ENCODE data around the gene RTL10.

DNA sequence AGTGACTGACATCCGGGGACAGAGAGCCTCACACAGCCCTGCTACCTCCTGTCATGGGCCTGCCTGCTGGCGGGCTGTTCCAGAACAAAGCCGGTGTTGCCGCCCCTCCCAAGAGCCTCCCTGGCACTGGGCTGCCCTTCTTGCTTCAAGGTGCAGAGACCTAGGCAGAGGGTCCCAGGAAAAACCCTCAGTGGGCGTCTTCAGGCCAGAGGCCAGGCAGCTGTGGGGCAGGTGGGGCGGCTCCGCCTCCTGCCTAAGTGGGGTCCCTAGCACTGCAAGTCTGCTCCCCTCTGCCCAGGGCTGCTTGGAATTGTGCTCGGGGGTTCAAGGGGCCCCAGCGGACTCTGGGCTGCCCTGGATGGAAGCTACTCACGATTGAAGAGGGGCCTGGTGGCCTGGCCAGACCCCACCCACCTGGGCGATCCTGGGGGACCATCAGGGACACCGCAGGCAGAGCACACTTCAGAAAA lies 20.4 kb upstream of the RTL10 start:
- TF ChIP-seq, protein P1, sequence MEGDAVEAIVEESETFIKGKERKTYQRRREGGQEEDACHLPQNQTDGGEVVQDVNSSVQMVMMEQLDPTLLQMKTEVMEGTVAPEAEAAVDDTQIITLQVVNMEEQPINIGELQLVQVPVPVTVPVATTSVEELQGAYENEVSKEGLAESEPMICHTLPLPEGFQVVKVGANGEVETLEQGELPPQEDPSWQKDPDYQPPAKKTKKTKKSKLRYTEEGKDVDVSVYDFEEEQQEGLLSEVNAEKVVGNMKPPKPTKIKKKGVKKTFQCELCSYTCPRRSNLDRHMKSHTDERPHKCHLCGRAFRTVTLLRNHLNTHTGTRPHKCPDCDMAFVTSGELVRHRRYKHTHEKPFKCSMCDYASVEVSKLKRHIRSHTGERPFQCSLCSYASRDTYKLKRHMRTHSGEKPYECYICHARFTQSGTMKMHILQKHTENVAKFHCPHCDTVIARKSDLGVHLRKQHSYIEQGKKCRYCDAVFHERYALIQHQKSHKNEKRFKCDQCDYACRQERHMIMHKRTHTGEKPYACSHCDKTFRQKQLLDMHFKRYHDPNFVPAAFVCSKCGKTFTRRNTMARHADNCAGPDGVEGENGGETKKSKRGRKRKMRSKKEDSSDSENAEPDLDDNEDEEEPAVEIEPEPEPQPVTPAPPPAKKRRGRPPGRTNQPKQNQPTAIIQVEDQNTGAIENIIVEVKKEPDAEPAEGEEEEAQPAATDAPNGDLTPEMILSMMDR (IDR thresholded peaks at IDR 0.05; ENCODE audit: insufficient read depth, low read length, poor library complexity, severe bottlenecking) = no peak
- TF ChIP-seq EZH2phosphoT487 (conservative IDR thresholded peaks at IDR 0.05; ENCODE audit: low read length) = no peak
